H1 (cell line): ENCODE data around the gene TEX2. TPM values are rescaled to one million over a fixed set of nuclear protein-coding genes. Genes with fewer than 3 reads are reported as not detected.
"Not testable (repeated sequence)": the region's sequence is repeated elsewhere in the genome, so short reads cannot be mapped to it uniquely, and the experiment has no call there.

Experiments used
- CTCF ChIA-PET: fragments of 300-600 bp; sonication (Branson Sonifier 250); formaldehyde crosslinking; loops from one replicate; lab custom pipeline; 2021; ENCODE audit not compliant: partially characterized antibody; lab: Charles Lee
- POLR2A ChIA-PET: fragments of 300-600 bp; sonication (Branson Sonifier 250); formaldehyde crosslinking; loops from one replicate; lab custom pipeline; 2021; ENCODE audit warnings: inconsistent platforms; ENCODE audit not compliant: partially characterized antibody; lab: Charles Lee
- DNase-seq, 2 experiments: peaks; one replicate each; pipeline versions ENCODE4 v3.0.0 to v3.0.0-alpha.2; 2010 to 2022; ENCODE audit warnings: low spot score in 2 of 2, low read depth in 1 of 2, mixed read lengths in 1 of 2
- FAIRE-seq: peaks from 2 replicates; lab custom pipeline; 2011; peaks lifted over from hg19 to GRCh38; lab: Jason Lieb, UNC
- H2AFZ ChIP-seq: 2 replicates; pipeline ENCODE4 v1.8.1; 2012; ENCODE audit warnings: low read length, inconsistent platforms
- H2AK5ac ChIP-seq: 2 replicates; pipeline ENCODE4 v1.6.1; 2013; ENCODE audit warnings: low read depth, low read length
- H2BK120ac ChIP-seq: replicated peaks from 2 replicates; pipeline ENCODE3; 2013; ENCODE audit warnings: low read depth, low read length, inconsistent platforms
- H2BK12ac ChIP-seq: 2 replicates; pipeline ENCODE4 v1.6.1; 2013; ENCODE audit warnings: low read depth, low read length
- H2BK15ac ChIP-seq: 2 replicates; pipeline ENCODE4 v1.6.1; 2013; ENCODE audit warnings: low read length
- H2BK20ac ChIP-seq: 2 replicates; pipeline ENCODE4 v1.6.1; 2013; ENCODE audit warnings: low read length
- H2BK5ac ChIP-seq: 2 replicates; pipeline ENCODE4 v1.6.1; 2013; ENCODE audit warnings: low read depth, low read length
- H3K14ac ChIP-seq: 2 replicates; pipeline ENCODE4 v1.6.1; 2013; ENCODE audit warnings: inconsistent platforms; ENCODE audit not compliant: insufficient read length
- H3K18ac ChIP-seq: 2 replicates; pipeline ENCODE4 v1.6.1; 2013; ENCODE audit warnings: low read length; ENCODE audit errors: extremely low read depth
- H3K23ac ChIP-seq: 2 replicates; pipeline ENCODE4 v1.6.1; 2013; ENCODE audit warnings: inconsistent platforms; ENCODE audit not compliant: insufficient read length
- H3K23me2 ChIP-seq: 2 replicates; pipeline ENCODE4 v1.6.1; 2013; ENCODE audit warnings: low read depth, low read length
- H3K27ac ChIP-seq: 2 replicates; pipeline ENCODE4 v1.6.1; 2011; ENCODE audit warnings: low read depth, low read length, inconsistent platforms
- H3K27me3 ChIP-seq, 4 experiments: replicated peaks in 1 of 4; 1 replicate in 1 of 4; 2 replicates in 3 of 4; pipeline versions ENCODE4 v1.6.1 to v1.8.1; 2011 to 2013; ENCODE audit warnings: low read length in 3 of 4, mild to moderate bottlenecking in 3 of 4, inconsistent platforms in 2 of 4, mixed read lengths in 2 of 4, moderate library complexity in 1 of 4; ENCODE audit not compliant: control insufficient read depth in 3 of 4, insufficient read depth in 3 of 4; ENCODE audit errors: extremely low read depth in 1 of 4
- H3K36me3 ChIP-seq, 4 experiments: 2 replicates each; pipeline versions ENCODE4 v1.6.1 to v1.8.1; 2011 to 2013; ENCODE audit warnings: mild to moderate bottlenecking in 4 of 4, low read length in 3 of 4, moderate library complexity in 2 of 4, control low read depth in 1 of 4, inconsistent platforms in 1 of 4; ENCODE audit not compliant: insufficient read depth in 4 of 4, control insufficient read depth in 2 of 4
- H3K4ac ChIP-seq: replicated peaks from 2 replicates; pipeline ENCODE3; 2013; ENCODE audit warnings: low read length, low read depth, mixed read lengths, inconsistent platforms; ENCODE audit not compliant: insufficient read length
- H3K4me1 ChIP-seq, 4 experiments: replicated peaks in 1 of 4; 1 replicate in 1 of 4; 2 replicates in 3 of 4; pipeline versions ENCODE4 v1.6.1 to v1.8.1; 2011 to 2013; ENCODE audit warnings: low read length in 3 of 4, inconsistent platforms in 2 of 4, mixed read lengths in 1 of 4; ENCODE audit not compliant: insufficient read depth in 4 of 4, control insufficient read depth in 3 of 4
- H3K4me2 ChIP-seq, 2 experiments: 2 replicates each; pipeline versions ENCODE4 v1.6.1 to v1.8.1; 2011 to 2013; ENCODE audit warnings: low read depth in 2 of 2, low read length in 2 of 2, control low read depth in 1 of 2, inconsistent platforms in 1 of 2, mild to moderate bottlenecking in 1 of 2; ENCODE audit not compliant: insufficient read depth in 1 of 2
- H3K4me3 ChIP-seq, 4 experiments: fragments of 200-600, 300-600 bp in 1 of 4; sonication (generic), shearing (Covaris generic), sonication (Bioruptor Twin) in 1 of 4; 2 replicates each; pipeline versions ENCODE4 v1.5.1 to v1.8.1; 2011 to 2016; ENCODE audit warnings: low read length in 4 of 4, low read depth in 3 of 4, control low read depth in 2 of 4, inconsistent platforms in 2 of 4, mild to moderate bottlenecking in 2 of 4, mixed read lengths in 1 of 4, moderate library complexity in 1 of 4; ENCODE audit not compliant: insufficient read depth in 2 of 4; ENCODE audit errors: extremely low read depth in 1 of 4
- H3K56ac ChIP-seq: replicated peaks from 2 replicates; pipeline ENCODE3; 2013; ENCODE audit warnings: low read depth, mild to moderate bottlenecking, mixed read lengths, low read length, inconsistent platforms; ENCODE audit not compliant: insufficient read length
- H3K79me1 ChIP-seq: 2 replicates; pipeline ENCODE4 v1.6.1; 2013; ENCODE audit warnings: low read depth, low read length, control low read depth
- H3K79me2 ChIP-seq, 2 experiments: 2 replicates each; pipeline versions ENCODE4 v1.6.1 to v1.8.1; 2012 to 2013; ENCODE audit warnings: low read length in 2 of 2, mild to moderate bottlenecking in 2 of 2, inconsistent platforms in 1 of 2; ENCODE audit not compliant: insufficient read depth in 2 of 2, control insufficient read depth in 1 of 2
- H3K9ac ChIP-seq, 4 experiments: replicated peaks in 1 of 4; 1 replicate in 1 of 4; 2 replicates in 3 of 4; pipeline versions ENCODE4 v1.6.1 to v1.8.1; 2011 to 2013; ENCODE audit warnings: low read depth in 3 of 4, low read length in 3 of 4, control low read depth in 2 of 4, mild to moderate bottlenecking in 2 of 4, moderate library complexity in 2 of 4, inconsistent platforms in 1 of 4; ENCODE audit errors: extremely low read depth in 1 of 4
- H3K9me3 ChIP-seq, 2 experiments: 2 replicates each; pipeline versions ENCODE4 v1.6.1 to v1.8.1; 2012 to 2013; ENCODE audit warnings: mild to moderate bottlenecking in 2 of 2, moderate library complexity in 2 of 2, control low read depth in 1 of 2, inconsistent platforms in 1 of 2, low read depth in 1 of 2, low read length in 1 of 2, mixed read lengths in 1 of 2; ENCODE audit not compliant: insufficient read depth in 2 of 2
- H4K20me1 ChIP-seq, 2 experiments: replicated peaks in 1 of 2; 2 replicates each; pipeline versions ENCODE3 to v1.8.1; 2011 to 2013; ENCODE audit warnings: inconsistent platforms in 2 of 2, low read length in 2 of 2, mild to moderate bottlenecking in 1 of 2; ENCODE audit not compliant: insufficient read depth in 2 of 2, control insufficient read depth in 1 of 2
- H4K5ac ChIP-seq: 2 replicates; pipeline ENCODE4 v1.6.1; 2013; ENCODE audit warnings: low read length, low read depth, mixed read lengths, inconsistent platforms; ENCODE audit not compliant: insufficient read length
- H4K8ac ChIP-seq: 2 replicates; pipeline ENCODE4 v1.8.0; 2013; ENCODE audit warnings: mild to moderate bottlenecking, moderate library complexity, low read length, inconsistent platforms; ENCODE audit not compliant: insufficient read depth; ENCODE audit errors: extremely low read depth
- H4K91ac ChIP-seq: replicated peaks from 2 replicates; pipeline ENCODE3; 2013; ENCODE audit warnings: low read length, mixed read lengths, inconsistent platforms; ENCODE audit not compliant: insufficient read length
- polyA plus RNA-seq, 7 experiments: library from polyadenylated mRNA; depleted of rRNA in 3 of 7; stranded (reverse) in 5 of 7; unstranded in 2 of 7; fragments of >200 nt in 5 of 7; fragments of 200-250 nt in 2 of 7; gene quantifications; 1 replicate in 5 of 7; 2 replicates in 1 of 7; 4 replicates in 1 of 7; pipeline versions ENCODE4 v1.2.1 to v1.2.3, GENCODE V29; 2011 to 2013; ENCODE audit warnings: missing spikeins in 2 of 7, mixed read lengths in 2 of 7
- total RNA-seq: library from RNA; stranded (reverse); fragmentation: NEBNext Ultra II Directional; extraction: Animal tissue kit (Norgen Biotek cat#: 25700); gene quantifications from 2 replicates; pipeline ENCODE4 v1.2.1, GENCODE V29; 2021

TEX2 gene
- total and polyA plus RNA-seq, 2 of the 8 experiments (the other 6 are each of a cell fraction or from before 2014, with no cell fraction given): 6.1 to 15.6 TPM

GRCh38 chr17:64208656-64209055 is 54.4 kb downstream of the TEX2 start:
- H4K8ac ChIP-seq, H3K4me2 ChIP-seq, H3K79me1 ChIP-seq, H3K23me2 ChIP-seq, H2AFZ ChIP-seq, H2BK20ac ChIP-seq, H3K18ac ChIP-seq, H2BK120ac ChIP-seq, H2BK5ac ChIP-seq, H3K4me3 ChIP-seq, H2BK12ac ChIP-seq, H3K4me1 ChIP-seq, H2BK15ac ChIP-seq, H2AK5ac ChIP-seq, H3K56ac ChIP-seq, H3K27me3 ChIP-seq, H3K9ac ChIP-seq, H3K14ac ChIP-seq, H4K91ac ChIP-seq, H3K4ac ChIP-seq, DNase-seq, H3K9me3 ChIP-seq, H3K27ac ChIP-seq, H3K79me2 ChIP-seq, H4K20me1 ChIP-seq, H4K5ac ChIP-seq, H3K36me3 ChIP-seq, FAIRE-seq, H3K23ac ChIP-seq: not testable (repeated sequence)
- ChIA-PET CTCF (interaction anchor here (0.7 to 1.8 kb wide), 9 partner anchors 12 to 218 kb away, joined by 3 to 5 read pairs (median 3); no protein-coding TSS in a partner anchor), POLR2A (interaction anchor here (2.3 kb wide), 1 partner anchor 64 kb away, joined by 6 read pairs; no protein-coding TSS in a partner anchor)
